Measurements from ENCODE around the gene PLIN5.
A peak's percentile ranks its signal among the peaks of the same experiment; 100 is the strongest.

Gene PLIN5

GRCh38 chr19:4519521-4520277 lies 15.3 kb downstream of the PLIN5 start:
- no peak for DNase-seq

- no peak for DNase-seq
Measured at GRCh38 chr19:4519172-4519496, 15.9 kb downstream of the PLIN5 start.

GRCh38 chr19:4518345-4519171 lies 16.5 kb downstream of the PLIN5 start, which contains the start of gene PLIN4:
Gene PLIN4 (minus strand): TSS chr19:4518486. CDS start chr19:4518272, 214 bp downstream.
- DNase-seq: no peak

GRCh38 chr19:4517451-4518057 lies 17.5 kb downstream of the PLIN5 start:
- no peak for DNase-seq

DNA sequence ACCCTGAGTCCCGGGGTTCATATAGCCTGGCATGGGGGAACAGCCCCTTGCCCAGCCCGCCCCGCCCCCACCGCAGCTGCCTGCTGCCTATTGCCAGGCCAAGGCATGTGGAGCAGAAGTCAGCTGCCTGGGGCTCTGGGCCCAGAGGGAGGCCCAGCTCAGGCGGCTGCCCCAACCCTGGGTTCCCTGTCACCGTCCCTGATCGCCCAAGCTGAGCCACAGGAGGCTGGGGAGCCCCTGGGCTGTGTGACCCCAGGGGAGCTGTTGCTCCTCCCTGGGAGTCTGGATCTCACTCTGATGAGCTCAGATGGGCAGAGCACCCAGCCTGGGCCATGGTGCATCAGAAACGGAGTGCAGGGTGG lies 18.1 kb downstream of the PLIN5 start:
- no peak for DNase-seq

DNA sequence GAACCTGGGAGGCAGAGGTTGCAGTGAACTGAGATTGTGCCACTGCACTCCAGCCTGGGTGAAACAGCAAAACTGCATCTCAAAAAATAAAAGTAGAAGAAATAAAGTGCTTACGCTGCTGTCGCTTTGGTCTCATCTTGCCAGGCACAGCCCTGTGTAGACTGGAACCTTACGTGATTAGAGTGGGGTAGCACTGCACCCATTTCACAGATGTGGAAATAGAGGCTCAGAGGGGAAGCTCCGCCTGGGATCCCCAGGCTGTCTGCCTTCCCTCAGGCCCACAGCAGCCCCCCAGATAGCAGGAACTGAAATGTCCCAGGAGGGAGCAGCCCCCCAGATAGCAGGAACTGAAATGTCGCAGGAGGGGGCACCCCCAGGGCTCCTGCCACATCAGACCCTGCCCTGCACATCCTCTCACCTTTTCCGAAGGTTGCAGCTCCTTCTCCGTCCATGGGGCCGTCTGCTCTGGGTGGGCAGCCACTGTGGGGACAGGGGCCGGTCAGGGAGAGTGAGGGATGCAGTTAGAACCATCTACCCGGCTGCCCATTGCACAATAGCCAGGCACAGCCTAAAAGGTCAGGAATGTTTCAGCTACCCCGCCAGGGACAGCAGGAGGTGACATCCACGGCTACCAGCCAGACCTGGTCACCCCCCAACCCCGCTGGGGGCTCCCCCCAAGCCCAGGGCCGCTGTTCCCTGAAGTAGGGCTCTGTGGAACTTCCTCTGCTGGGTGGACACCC lies 18.7 kb downstream of the PLIN5 start:
- DNase-seq: no peak

DNA sequence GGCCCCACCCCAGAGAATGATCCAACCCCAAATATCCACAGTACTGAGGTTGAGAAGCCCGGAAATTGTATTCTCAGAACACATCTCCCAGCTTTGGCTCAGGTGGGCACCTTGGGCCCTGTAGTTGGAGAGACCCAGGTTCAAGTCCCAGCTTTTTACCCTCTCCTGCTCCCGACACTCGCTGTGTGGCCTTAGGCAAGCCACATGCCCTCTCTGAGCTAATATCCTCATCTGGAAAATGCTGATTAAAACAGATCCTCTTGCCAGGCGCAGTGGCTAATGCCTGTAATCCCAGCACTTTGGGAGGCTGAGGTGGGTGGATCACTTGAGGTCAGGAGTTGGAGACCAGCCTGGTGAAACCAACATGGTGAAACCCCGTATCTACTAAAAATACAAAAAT lies 19.3 kb downstream of the PLIN5 start:
- DNase-seq: no peak

- DNase-seq: no peak
Measured at GRCh38 chr19:4513248-4513647, 21.8 kb downstream of the PLIN5 start.

DNA sequence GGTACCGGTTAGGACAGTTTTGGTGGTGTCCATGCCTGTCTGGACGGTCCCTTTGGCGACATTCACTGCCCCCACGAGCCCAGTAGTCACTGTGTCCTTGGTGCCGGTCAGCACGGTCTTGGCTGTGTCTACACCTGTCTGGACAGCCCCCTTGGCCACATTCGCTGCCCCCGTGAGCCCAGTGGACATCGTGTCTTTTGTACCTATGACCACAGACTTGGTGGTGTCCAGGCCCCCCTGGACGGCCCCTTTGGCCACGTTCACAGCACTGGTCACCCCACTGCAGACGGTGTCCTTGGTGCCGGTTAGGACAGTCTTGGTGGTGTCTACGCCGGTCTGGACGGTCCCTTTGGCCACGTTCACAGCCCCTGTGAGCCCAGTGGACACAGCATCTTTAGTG lies 23.0 kb downstream of the PLIN5 start:
- DNase-seq: no peak

- no peak for DNase-seq
Measured at GRCh38 chr19:4511300-4512054, 23.5 kb downstream of the PLIN5 start.

GRCh38 chr19:4510435-4511255 lies 24.4 kb downstream of the PLIN5 start:
- DNase-seq: no peak

- DNase-seq: no peak
Measured at GRCh38 chr19:4508698-4509097, 26.3 kb downstream of the PLIN5 start.

GRCh38 chr19:4507804-4508203 lies 27.2 kb downstream of the PLIN5 start:
- no peak for DNase-seq

DNA sequence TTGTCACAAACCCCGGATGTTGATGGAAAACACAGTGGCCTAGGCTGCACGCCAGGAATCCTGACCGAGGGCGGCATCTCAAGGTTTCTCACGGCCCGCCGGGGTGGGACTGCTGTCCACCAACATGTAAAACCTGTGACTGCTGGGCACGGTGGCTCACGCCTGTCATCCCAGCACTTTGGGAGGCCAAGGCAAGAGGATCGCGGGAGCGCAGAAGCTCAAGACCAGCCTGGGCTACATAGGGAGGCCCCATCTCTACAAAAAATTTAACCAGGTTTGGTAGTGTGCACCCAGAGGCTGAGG lies 27.9 kb downstream of the PLIN5 start:
- no peak for DNase-seq

DNA sequence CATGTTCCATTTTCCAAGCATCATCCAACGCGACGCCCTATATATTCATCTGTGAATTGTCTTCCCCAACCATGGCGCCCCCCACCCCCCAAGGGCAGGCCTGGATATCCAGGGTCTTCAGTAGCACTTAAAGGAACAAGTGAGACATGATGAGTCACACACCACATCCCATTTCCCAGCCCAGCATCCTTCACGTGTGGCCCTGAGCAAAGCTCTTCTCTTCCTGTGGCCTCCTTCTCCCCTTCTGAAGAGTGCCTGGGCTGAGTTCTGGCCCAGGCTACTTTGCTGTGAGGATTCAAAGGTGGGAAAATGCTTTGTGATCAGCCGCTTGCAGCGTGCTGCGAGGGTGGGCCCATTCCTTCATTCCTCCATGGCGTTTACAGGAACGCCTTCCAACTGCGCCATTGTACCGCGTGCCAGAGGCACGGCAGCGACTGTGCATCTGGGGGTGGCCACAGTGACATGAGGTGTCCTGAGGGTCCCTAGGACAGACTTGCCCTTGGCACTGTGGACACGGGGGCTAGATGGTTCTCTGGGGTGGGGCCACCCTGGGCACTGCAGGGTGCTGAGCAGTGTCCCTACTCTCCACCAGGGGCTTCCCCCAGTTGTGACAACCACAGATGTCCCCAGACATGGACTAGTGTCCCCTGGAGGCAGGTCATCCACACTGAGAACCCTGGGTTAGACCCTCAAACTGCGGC lies 28.4 kb downstream of the PLIN5 start:
- DNase-seq: peak; percentile 60

DNA sequence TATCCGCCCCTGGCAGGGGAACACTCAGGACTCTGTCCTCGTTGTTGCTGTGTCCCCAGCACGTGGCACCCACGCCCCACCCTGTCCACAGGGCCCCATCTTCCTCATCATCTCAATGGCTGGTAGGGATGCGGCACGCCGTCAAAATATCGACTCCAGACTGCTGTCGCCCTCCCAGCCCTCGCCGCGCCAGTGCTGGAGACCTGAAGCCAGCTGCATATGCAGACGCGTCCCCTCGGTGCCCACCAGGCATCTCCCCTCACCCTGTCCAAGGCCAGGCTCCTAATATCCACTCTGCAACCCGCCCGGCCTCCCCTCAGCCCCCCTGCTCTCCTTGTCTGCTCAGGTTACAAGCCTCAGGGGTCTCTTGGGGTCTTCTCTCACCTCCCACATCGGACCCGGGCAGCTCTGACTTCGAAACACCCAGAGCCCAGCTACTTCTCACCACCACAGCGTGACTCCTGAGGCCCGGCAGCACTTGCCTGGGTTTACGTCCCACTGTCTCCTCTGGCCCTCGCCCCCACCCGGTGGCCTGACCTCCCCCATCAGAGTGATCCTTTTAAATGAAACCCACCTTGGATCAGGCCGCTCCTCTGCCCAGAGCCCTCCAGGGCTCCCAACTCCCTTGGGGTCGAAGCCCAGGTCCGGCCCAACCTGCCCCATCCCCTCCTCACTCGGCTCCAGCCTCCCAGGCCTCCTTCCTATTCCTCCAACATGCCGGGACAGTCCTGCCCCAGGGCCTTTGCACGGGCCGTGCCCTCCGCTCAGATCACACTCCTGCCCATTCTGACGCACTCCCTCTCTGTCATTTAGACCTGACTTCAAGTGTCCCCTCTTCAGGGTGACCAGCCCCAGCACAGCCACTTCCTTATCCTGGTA lies 29.2 kb downstream of the PLIN5 start:
- DNase-seq: no peak

GRCh38 chr19:4504891-4505569 lies 30.0 kb downstream of the PLIN5 start:
- DNase-seq: peak; percentile 91

- DNase-seq: no peak
Measured at GRCh38 chr19:4504297-4504701, 30.7 kb downstream of the PLIN5 start.

DNA sequence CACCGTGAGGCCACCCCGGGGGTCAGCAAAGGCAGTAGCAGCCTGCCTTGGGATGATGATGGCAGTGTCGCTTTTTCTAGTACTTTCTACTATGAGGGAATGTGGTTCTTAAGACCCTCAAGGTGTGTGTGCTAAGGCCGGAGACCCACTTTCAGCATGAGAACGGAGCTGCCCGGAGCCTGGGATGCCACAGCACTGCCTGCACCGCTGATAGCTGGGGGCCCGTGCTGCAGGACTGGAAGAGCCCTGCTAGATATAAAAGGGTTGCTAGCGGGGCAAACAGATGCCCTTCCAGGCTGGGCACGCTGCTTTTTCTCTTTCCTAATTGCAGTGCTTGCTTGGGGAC lies 31.2 kb downstream of the PLIN5 start:
- no peak for DNase-seq

All from inflammatory macrophage treated with lipopolysaccharide for 4 hours (primary cell).